A549 (cell line): ENCODE results near the gene POLDIP2. TPM values are rescaled to one million over a fixed set of nuclear protein-coding genes. Genes with fewer than 3 reads are reported as not detected.

Experiments used
- ATAC-seq, 2 experiments: fragments of 200-7000 bp in 1 of 2; fragments of >200 bp in 1 of 2; cut with Nextera tagmentation in 1 of 2; cut with Tn5 transposase in 1 of 2; 3 replicates each; pipeline versions ENCODE4 v1.8.0 to v1.9.1; 2018 to 2020; ENCODE audit warnings: mild to moderate bottlenecking in 1 of 2, moderate library complexity in 1 of 2
- CTCF ChIA-PET: fragments of 300-600 bp; sonication (Branson Sonifier 250); formaldehyde crosslinking; extraction: SDS; loops from one replicate; lab custom pipeline; 2021; ENCODE audit warnings: antibody characterized with exemption, inconsistent platforms; lab: Yijun Ruan, JAX
- POLR2A ChIA-PET: fragments of 350-600 bp; formaldehyde crosslinking; extraction: SDS; loops from one replicate; lab custom pipeline; 2021; ENCODE audit warnings: antibody characterized with exemption, inconsistent platforms; lab: Yijun Ruan, JAX
- DNase-seq, 2 experiments: peaks; one replicate each; pipeline versions ENCODE4 v3.0.0 to v3.0.0-alpha.2; 2011 to 2016; ENCODE audit warnings: low read depth in 1 of 2, low spot score in 1 of 2
- FAIRE-seq: peaks from 2 replicates; lab custom pipeline; 2011; peaks lifted over from hg19 to GRCh38; lab: Jason Lieb, UNC
- H3K27ac ChIP-seq, 2 experiments: fragments of >200 bp; sonication (Bioruptor Twin); formaldehyde crosslinking; 3 replicates each; pipeline ENCODE4 v1.5.1; 2016 to 2017
- H3K4me1 ChIP-seq: fragments of >200 bp; sonication (Bioruptor Twin); formaldehyde crosslinking; 3 replicates; pipeline ENCODE4 v1.6.1; 2016
- H3K4me2 ChIP-seq: fragments of >200 bp; sonication (Bioruptor Twin); formaldehyde crosslinking; 3 replicates; pipeline ENCODE4 v1.6.1; 2016
- H3K4me3 ChIP-seq: fragments of >200 bp; sonication (Bioruptor Twin); formaldehyde crosslinking; 3 replicates; pipeline ENCODE4 v1.5.1; 2016
- H3K9me3 ChIP-seq: fragments of >200 bp; sonication (Bioruptor Twin); formaldehyde crosslinking; 3 replicates; pipeline ENCODE4 v1.6.1; 2016
- BHLHE40 ChIP-seq: IDR thresholded peaks from 2 replicates; pipeline ENCODE4 v1.6.1; 2012; ENCODE audit warnings: low read depth, low read length, inconsistent platforms
- CHD2 ChIP-seq: fragments of 150-350 bp; IDR thresholded peaks from 2 replicates; pipeline ENCODE4 v1.6.1; 2014; ENCODE audit warnings: low read length; ENCODE audit not compliant: partially characterized antibody
- CTCF ChIP-seq: fragments of >200 bp; sonication (Bioruptor Twin); formaldehyde crosslinking; IDR thresholded peaks from 3 replicates; pipeline ENCODE4 v1.5.1; 2016
- EHMT2 ChIP-seq: fragments of 200-600 bp; sonication (generic); IDR thresholded peaks from 2 replicates; pipeline ENCODE4 v1.6.1; 2016; ENCODE audit warnings: antibody characterized with exemption, low read depth, mild to moderate bottlenecking, moderate library complexity
- ESRRA ChIP-seq: fragments of 150-350 bp; IDR thresholded peaks from 2 replicates; pipeline ENCODE4 v1.6.1; 2014; ENCODE audit warnings: mild to moderate bottlenecking, low read length, borderline replicate concordance
- FOXS1 ChIP-seq: fragments of 250-450 bp; sonication (Bioruptor Pico); IDR thresholded peaks from 2 replicates; pipeline ENCODE4 v1.5.0; 2020; ENCODE audit warnings: mild to moderate bottlenecking, moderate library complexity
- HOXA7 ChIP-seq: fragments of 250-450 bp; sonication (Bioruptor Pico); IDR thresholded peaks from 2 replicates; pipeline ENCODE4 v1.5.0; 2020; ENCODE audit warnings: mild to moderate bottlenecking, moderate library complexity
- HOXB13 ChIP-seq: fragments of 250-450 bp; sonication (Bioruptor Pico); IDR thresholded peaks from 2 replicates; pipeline ENCODE4 v1.5.0; 2020; ENCODE audit warnings: low read depth, mild to moderate bottlenecking, moderate library complexity
- MAX ChIP-seq: IDR thresholded peaks from 2 replicates; pipeline ENCODE4 v1.6.1; 2012
- MYC ChIP-seq: IDR thresholded peaks from 2 replicates; pipeline ENCODE4 v1.6.1; 2012; ENCODE audit warnings: mild to moderate bottlenecking, inconsistent platforms, low read length, improper control_type of control experiment, borderline replicate concordance
- NR3C1 ChIP-seq: fragments of >200 bp; sonication (Bioruptor Twin); formaldehyde crosslinking; IDR thresholded peaks from 3 replicates; pipeline ENCODE4 v1.6.1; 2017
- PHF8 ChIP-seq: fragments of 200-600 bp; sonication (generic); IDR thresholded peaks from 2 replicates; pipeline ENCODE4 v1.6.1; 2016; ENCODE audit warnings: low read depth, mild to moderate bottlenecking, antibody characterized with exemption, moderate library complexity, borderline replicate concordance
- RNF2 ChIP-seq: fragments of 200-600 bp; sonication (generic); IDR thresholded peaks from 2 replicates; pipeline ENCODE4 v1.6.1; 2016; ENCODE audit warnings: low read depth, mild to moderate bottlenecking, antibody characterized with exemption, moderate library complexity, borderline replicate concordance
- SMC3 ChIP-seq: fragments of >200 bp; sonication (Bioruptor Twin); formaldehyde crosslinking; IDR thresholded peaks from 3 replicates; pipeline ENCODE4 v1.6.1; 2018; ENCODE audit warnings: inconsistent platforms
- ZNF302 ChIP-seq: fragments of 250-450 bp; sonication (Bioruptor Pico); IDR thresholded peaks from 2 replicates; pipeline ENCODE4 v1.9.0; 2021; ENCODE audit warnings: inconsistent platforms, mild to moderate bottlenecking, moderate library complexity
- ZSCAN20 ChIP-seq: fragments of 250-450 bp; sonication (Bioruptor Pico); IDR thresholded peaks from 2 replicates; pipeline ENCODE4 v1.8.0; 2022; ENCODE audit warnings: mild to moderate bottlenecking, moderate library complexity
- WGBS: methylation state at CpG from one replicate; pipeline ENCODE4 v1.1.6; 2017; ENCODE audit errors: missing lambda C conversion rate; 5-methylcytosine and 5-hydroxymethylcytosine counted together
- polyA plus RNA-seq, 4 experiments: library from polyadenylated mRNA; depleted of rRNA in 3 of 4; stranded (reverse); fragments of >200 nt; fragmentation: RNase III in 1 of 4; extraction: RNeasy Plus Mini Kit Qiagen cat#74134 plus additional on column Dnase treatment in 1 of 4; gene quantifications; 2 replicates in 3 of 4; 3 replicates in 1 of 4; pipeline ENCODE4 v1.2.3, GENCODE V29; 2011 to 2017
- TF ChIP-seq, protein P1 (sequence below): fragments of 200-600 bp; sonication (generic); IDR thresholded peaks from 2 replicates; pipeline ENCODE4 v1.6.1; 2016; ENCODE audit warnings: antibody characterized with exemption, mild to moderate bottlenecking, moderate library complexity

Gene POLDIP2
- polyA plus RNA-seq, 2 of the 4 experiments (the other 2 are of a cell fraction): 127 to 132 TPM

DNA sequence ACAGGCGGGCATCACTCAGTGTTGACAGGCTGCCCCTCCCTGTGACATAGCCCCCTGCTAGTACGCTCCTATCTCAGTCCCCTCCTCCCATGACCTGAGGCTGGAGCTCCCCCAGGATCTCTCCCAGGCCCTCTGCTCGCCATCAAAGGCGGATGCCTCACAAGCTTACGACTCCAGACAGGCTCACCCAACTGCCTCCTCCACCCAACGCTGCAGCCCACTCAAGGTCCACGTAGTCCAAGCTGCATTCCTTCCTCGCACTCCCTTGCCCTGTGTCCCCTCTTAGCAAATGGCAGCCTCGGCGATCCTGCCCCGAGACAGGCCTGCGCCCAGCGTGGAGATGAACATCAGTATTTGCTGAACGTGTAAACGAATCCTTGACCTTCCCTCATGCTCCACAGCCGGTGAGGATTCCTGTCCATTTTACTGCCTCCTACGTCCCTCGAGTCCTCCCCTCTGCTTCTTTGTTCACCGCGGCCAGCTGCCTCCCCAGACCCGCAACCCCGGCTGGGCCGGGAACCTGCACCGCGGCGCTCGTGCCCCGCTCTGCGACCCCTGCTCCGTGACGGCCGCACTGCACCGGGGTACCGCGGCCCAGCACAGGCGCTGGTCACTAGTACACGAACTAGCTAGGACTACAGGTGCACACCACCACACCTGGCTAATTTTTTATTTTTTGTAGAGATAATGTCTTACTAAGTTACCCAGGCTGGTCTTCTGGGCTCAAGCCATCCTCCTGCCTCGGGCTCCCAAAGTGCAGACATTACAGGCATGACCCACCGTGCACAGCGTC is 39.2 kb downstream of the POLDIP2 start:
- Histone ChIP-seq H3K27ac (peak overlapping the region; percentile 63 to 79), H3K4me3 (peak overlapping the region; percentile 73), H3K4me2 (peak overlapping the region; percentile 89), H3K4me1 (peaks cover 39% of the 10 kb centered on the region), H3K9me3 (no peaks in the 10 kb centered on the region)
- 61% methylated on average over 40 of the region's 40 CpGs for WGBS
- ATAC-seq (peak in 1 of 2 experiments; percentile 2; a peak in 3 of 6 replicates), DNase-seq (no peak), FAIRE-seq (no peak)
- ChIA-PET CTCF (interaction anchor here (0.7 to 5.0 kb wide), 9 partner anchors 9 to 87 kb away, joined by 3 to 39 read pairs (median 6); partner anchors contain the start of genes IFT20 and TNFAIP1), POLR2A (interaction anchor here (1.0 to 2.2 kb wide), 3 partner anchors 17 to 67 kb away, joined by 5 to 14 read pairs (median 6); partner anchors contain the start of genes IFT20, POLDIP2 and TNFAIP1)
- TF ChIP-seq RNF2: no peak
- TF ChIP-seq HOXA7: no peak
- no peak for TF ChIP-seq EHMT2
- no peak for TF ChIP-seq ZSCAN20
- TF ChIP-seq CHD2: no peak
- no peak for TF ChIP-seq MAX
- no peak for TF ChIP-seq NR3C1
- no peak for TF ChIP-seq FOXS1 (CRISPR knock-in tag)
- no peak for TF ChIP-seq SMC3
- TF ChIP-seq CTCF: no peak
- no peak for TF ChIP-seq PHF8
- TF ChIP-seq MYC: no peak
- no peak for TF ChIP-seq ZNF302
- TF ChIP-seq, protein P1, sequence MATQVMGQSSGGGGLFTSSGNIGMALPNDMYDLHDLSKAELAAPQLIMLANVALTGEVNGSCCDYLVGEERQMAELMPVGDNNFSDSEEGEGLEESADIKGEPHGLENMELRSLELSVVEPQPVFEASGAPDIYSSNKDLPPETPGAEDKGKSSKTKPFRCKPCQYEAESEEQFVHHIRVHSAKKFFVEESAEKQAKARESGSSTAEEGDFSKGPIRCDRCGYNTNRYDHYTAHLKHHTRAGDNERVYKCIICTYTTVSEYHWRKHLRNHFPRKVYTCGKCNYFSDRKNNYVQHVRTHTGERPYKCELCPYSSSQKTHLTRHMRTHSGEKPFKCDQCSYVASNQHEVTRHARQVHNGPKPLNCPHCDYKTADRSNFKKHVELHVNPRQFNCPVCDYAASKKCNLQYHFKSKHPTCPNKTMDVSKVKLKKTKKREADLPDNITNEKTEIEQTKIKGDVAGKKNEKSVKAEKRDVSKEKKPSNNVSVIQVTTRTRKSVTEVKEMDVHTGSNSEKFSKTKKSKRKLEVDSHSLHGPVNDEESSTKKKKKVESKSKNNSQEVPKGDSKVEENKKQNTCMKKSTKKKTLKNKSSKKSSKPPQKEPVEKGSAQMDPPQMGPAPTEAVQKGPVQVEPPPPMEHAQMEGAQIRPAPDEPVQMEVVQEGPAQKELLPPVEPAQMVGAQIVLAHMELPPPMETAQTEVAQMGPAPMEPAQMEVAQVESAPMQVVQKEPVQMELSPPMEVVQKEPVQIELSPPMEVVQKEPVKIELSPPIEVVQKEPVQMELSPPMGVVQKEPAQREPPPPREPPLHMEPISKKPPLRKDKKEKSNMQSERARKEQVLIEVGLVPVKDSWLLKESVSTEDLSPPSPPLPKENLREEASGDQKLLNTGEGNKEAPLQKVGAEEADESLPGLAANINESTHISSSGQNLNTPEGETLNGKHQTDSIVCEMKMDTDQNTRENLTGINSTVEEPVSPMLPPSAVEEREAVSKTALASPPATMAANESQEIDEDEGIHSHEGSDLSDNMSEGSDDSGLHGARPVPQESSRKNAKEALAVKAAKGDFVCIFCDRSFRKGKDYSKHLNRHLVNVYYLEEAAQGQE: no peak
- no peak for TF ChIP-seq ESRRA

- no peak overlapping the region for H3K4me3 ChIP-seq
- TF ChIP-seq HOXB13 (CRISPR knock-in tag): no peak
- TF ChIP-seq BHLHE40: no peak
- no peak for TF ChIP-seq CTCF
- POLR2A ChIA-PET: no interaction called here
Observed at GRCh38 chr17:28317099-28317965, 40.0 kb downstream of the POLDIP2 start.

More at GRCh38 chr17:28317099-28317965, 40.0 kb downstream of the POLDIP2 start:
- ATAC-seq (no peak), FAIRE-seq (no peak), DNase-seq (no peak)
- CTCF ChIA-PET: interaction anchor here (0.9 to 2.8 kb wide), 5 partner anchors 11 to 86 kb away, joined by 4 to 10 read pairs (median 6); no protein-coding TSS in a partner anchor
- Histone ChIP-seq H3K27ac (no peak overlapping the region), H3K4me2 (peak overlapping the region; percentile 89; the same call in 1 of the 3 replicates), H3K9me3 (no peaks in the 10 kb centered on the region), H3K4me1 (peaks cover 40% of the 10 kb centered on the region)
- 93% methylated on average over 21 of the region's 21 CpGs for WGBS
